BJ (cell line): Measurements from ENCODE around the gene MARCHF3. TPM values are rescaled to one million over a fixed set of nuclear protein-coding genes. Genes with fewer than 3 reads are reported as not detected.

Experiments used
- CTCF ChIA-PET: fragments of 350-600 bp; formaldehyde crosslinking; extraction: SDS; loops from one replicate; lab custom pipeline; 2021; ENCODE audit warnings: antibody characterized with exemption, inconsistent platforms; lab: Yijun Ruan, JAX
- POLR2A ChIA-PET: fragments of 300-600 bp; sonication (Branson Sonifier 250); formaldehyde crosslinking; extraction: SDS; loops from one replicate; lab custom pipeline; 2021; ENCODE audit warnings: antibody characterized with exemption; lab: Charles Lee
- DNase-seq: peaks from one replicate; pipeline ENCODE4 v3.0.0-alpha.2; 2011; ENCODE audit warnings: low read depth
- H3K27me3 ChIP-seq: 2 replicates; pipeline ENCODE4 v1.6.0; 2011; ENCODE audit warnings: low read length; ENCODE audit not compliant: control insufficient read depth, insufficient read depth
- H3K36me3 ChIP-seq: 2 replicates; pipeline ENCODE4 v1.5.1; 2011; ENCODE audit warnings: low read length; ENCODE audit not compliant: control insufficient read depth, insufficient read depth
- H3K4me3 ChIP-seq: 2 replicates; pipeline ENCODE4 v1.5.1; 2011; ENCODE audit warnings: low read depth, mild to moderate bottlenecking, control low read depth, low read length
- polyA plus RNA-seq: library from polyadenylated mRNA; depleted of rRNA; stranded (reverse); fragments of >200 nt; gene quantifications from 2 replicates; pipeline ENCODE4 v1.2.3, GENCODE V29; 2011
- TF ChIP-seq, protein P1 (sequence below): IDR thresholded peaks from 2 replicates; pipeline ENCODE4 v1.5.1; 2011; ENCODE audit warnings: low read depth, mild to moderate bottlenecking, control low read depth, inconsistent platforms, low read length, moderate library complexity; ENCODE audit not compliant: insufficient read depth

MARCHF3 gene
- polyA plus RNA-seq, 1 experiment, result 8.6 TPM

DNA sequence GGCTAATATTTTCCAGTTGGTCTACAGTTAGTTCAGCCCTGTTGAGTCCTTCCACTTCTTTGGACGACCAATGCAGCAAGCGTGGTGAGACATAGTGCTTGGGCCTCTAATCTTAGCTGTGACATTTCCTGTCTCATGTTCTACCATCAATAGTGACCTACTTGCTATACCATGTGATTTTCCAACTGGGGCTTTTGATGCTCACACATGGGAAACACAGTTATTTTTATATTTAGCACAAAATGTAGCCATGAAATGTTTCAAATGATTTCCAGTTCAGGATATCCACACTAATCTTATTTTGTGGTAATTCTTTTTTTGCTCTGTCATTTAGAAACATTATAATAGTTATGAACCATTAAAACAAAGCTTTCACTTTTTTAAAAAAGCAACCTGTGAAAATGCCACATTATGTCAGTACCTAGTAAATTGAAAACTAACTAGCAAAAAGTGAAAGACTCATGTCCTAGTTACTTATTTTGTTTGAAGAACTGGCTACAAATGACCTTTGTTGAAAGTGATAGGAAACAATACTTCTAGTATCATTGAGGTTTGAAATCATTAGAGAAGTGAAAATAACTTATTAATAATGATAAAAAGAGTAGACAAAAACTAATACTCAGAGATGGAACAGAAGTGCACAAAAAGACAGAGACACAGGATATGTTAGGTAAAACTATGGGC is 18.3 kb downstream of the MARCHF3 start:
- POLR2A ChIA-PET, result no interaction called here
- DNase-seq, result no peak
- Histone ChIP-seq H3K4me3 (no peak overlapping the region), H3K27me3 (no peaks in the 10 kb centered on the region), H3K36me3 (no peaks in the 10 kb centered on the region)
- CTCF ChIA-PET, result interaction anchor here (1.3 to 1.6 kb wide), 4 partner anchors 11 to 19 kb away, joined by 3 to 6 read pairs (median 4); no protein-coding TSS in a partner anchor
- TF ChIP-seq, protein P1, sequence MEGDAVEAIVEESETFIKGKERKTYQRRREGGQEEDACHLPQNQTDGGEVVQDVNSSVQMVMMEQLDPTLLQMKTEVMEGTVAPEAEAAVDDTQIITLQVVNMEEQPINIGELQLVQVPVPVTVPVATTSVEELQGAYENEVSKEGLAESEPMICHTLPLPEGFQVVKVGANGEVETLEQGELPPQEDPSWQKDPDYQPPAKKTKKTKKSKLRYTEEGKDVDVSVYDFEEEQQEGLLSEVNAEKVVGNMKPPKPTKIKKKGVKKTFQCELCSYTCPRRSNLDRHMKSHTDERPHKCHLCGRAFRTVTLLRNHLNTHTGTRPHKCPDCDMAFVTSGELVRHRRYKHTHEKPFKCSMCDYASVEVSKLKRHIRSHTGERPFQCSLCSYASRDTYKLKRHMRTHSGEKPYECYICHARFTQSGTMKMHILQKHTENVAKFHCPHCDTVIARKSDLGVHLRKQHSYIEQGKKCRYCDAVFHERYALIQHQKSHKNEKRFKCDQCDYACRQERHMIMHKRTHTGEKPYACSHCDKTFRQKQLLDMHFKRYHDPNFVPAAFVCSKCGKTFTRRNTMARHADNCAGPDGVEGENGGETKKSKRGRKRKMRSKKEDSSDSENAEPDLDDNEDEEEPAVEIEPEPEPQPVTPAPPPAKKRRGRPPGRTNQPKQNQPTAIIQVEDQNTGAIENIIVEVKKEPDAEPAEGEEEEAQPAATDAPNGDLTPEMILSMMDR, result no peak

GRCh38 chr5:127011153-127011552 is 19.2 kb downstream of the MARCHF3 start:
- ChIA-PET POLR2A (no interaction called here), CTCF (interaction anchor here (1.2 to 1.9 kb wide), 4 partner anchors 10 to 173 kb away, joined by 3 to 4 read pairs (median 3); no protein-coding TSS in a partner anchor)
- Histone ChIP-seq H3K36me3 (no peaks in the 10 kb centered on the region), H3K27me3 (no peaks in the 10 kb centered on the region), H3K4me3 (no peak overlapping the region)
- DNase-seq, result peak; percentile 57
- TF ChIP-seq, protein P1, result no peak

GRCh38 chr5:127010362-127010761 is 20.0 kb downstream of the MARCHF3 start:
- no peak for DNase-seq
- TF ChIP-seq, protein P1, result no peak
- Histone ChIP-seq H3K27me3 (no peaks in the 10 kb centered on the region), H3K4me3 (no peak overlapping the region), H3K36me3 (no peaks in the 10 kb centered on the region)
- CTCF ChIA-PET, result interaction anchor here (0.8 to 1.9 kb wide), 4 partner anchors 9 to 172 kb away, joined by 3 to 4 read pairs (median 3); no protein-coding TSS in a partner anchor
- POLR2A ChIA-PET, result no interaction called here

DNA sequence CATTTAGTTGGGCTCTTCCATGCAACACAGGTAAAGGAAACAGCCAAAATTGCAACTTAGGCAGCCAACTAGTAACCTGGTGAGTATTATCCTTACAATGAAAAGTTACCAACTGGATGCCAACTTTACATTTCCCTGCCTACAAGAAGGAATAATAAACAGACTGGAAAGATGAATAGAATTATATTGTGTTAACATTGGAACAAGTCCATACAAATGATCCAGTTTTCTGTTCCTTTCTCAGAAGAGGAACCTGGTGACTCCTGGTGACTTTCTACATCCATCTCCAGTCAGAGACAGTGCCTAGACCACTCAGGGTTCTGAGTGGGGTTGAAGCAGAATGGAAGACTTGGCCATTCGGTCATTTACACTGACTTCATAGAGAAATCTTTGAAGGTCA is 20.6 kb downstream of the MARCHF3 start:
- no peak for DNase-seq
- H3K27me3 ChIP-seq, result no peaks in the 10 kb centered on the region
- ChIA-PET POLR2A (no interaction called here), CTCF (interaction anchor here (1.2 to 1.9 kb wide), 2 partner anchors 19 to 171 kb away, joined by 3 to 4 read pairs; no protein-coding TSS in a partner anchor)
- H3K4me3 ChIP-seq, result no peak overlapping the region
- no peaks in the 10 kb centered on the region for H3K36me3 ChIP-seq
- TF ChIP-seq, protein P1, result no peak

DNA sequence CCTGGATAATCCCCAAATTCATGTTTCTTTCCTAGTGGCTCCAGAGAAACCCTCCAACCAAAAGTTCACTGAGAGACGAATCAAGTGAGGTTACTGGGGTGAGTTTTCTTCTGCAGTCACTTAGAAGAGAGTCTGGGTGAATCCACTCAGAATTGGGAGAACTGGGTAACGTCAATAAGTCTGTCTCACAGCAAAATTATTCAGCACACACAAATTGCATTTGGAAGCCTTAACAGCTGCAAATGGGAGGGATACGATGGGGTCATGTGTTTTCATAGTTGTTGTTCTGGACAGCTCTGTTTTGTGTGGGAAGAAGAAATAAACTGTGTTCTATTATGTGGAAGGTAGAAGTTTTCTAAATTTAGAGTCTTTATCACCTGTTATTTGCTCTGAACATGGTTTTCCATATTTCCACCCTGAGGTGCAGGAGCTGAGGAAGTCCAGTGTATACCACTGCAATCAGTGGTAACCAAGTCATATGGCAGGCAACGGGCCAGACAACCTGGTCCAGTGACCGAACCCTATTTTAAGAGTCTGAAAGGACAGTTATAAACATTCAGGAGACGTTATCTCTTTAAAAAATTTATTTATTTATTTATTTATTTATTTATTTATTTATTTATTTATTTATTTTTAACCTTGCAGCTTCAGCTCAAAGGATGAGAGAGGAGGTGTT is 21.9 kb downstream of the MARCHF3 start:
- ChIA-PET POLR2A (no interaction called here), CTCF (no interaction called here)
- Histone ChIP-seq H3K36me3 (no peaks in the 10 kb centered on the region), H3K4me3 (no peak overlapping the region), H3K27me3 (no peaks in the 10 kb centered on the region)
- no peak for DNase-seq
- TF ChIP-seq, protein P1, result no peak
